H54 (cell line): ENCODE data around the gene CFDP1.

Experiments
- DNase-seq: peaks from one replicate; pipeline ENCODE4 v3.0.0; 2011; ENCODE audit warnings: low spot score, mixed read lengths; ENCODE audit not compliant: insufficient read length
- FAIRE-seq: peaks from 3 replicates; lab custom pipeline; 2011; peaks lifted over from hg19 to GRCh38; lab: Jason Lieb, UNC
- POLR2A ChIP-seq: IDR thresholded peaks from 2 replicates; pipeline ENCODE4 v1.6.1; 2011; ENCODE audit warnings: low read depth, mild to moderate bottlenecking, low read length

Gene CFDP1

DNA sequence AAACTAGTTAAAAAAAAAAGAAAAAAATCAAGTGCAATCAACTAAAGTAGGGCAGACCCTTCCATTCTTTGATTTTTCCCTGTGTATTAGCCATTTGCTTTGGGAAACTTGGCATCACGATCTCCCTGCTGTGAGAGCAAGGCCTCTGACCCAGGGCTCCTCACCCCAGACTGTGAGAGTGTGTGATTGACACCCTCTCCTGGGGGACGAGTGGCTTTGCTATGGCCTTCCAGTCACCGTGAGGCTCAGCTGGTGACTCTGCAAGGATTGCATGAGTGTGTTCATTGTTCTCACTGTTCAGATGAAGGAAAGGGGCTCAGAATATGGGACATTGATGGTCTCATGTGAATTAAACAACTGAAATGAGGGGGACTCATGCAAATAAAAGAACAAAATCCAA is 112.9 kb downstream of the CFDP1 start:
- no peak for TF ChIP-seq POLR2A
- FAIRE-seq (no peak), DNase-seq (no peak)

DNA sequence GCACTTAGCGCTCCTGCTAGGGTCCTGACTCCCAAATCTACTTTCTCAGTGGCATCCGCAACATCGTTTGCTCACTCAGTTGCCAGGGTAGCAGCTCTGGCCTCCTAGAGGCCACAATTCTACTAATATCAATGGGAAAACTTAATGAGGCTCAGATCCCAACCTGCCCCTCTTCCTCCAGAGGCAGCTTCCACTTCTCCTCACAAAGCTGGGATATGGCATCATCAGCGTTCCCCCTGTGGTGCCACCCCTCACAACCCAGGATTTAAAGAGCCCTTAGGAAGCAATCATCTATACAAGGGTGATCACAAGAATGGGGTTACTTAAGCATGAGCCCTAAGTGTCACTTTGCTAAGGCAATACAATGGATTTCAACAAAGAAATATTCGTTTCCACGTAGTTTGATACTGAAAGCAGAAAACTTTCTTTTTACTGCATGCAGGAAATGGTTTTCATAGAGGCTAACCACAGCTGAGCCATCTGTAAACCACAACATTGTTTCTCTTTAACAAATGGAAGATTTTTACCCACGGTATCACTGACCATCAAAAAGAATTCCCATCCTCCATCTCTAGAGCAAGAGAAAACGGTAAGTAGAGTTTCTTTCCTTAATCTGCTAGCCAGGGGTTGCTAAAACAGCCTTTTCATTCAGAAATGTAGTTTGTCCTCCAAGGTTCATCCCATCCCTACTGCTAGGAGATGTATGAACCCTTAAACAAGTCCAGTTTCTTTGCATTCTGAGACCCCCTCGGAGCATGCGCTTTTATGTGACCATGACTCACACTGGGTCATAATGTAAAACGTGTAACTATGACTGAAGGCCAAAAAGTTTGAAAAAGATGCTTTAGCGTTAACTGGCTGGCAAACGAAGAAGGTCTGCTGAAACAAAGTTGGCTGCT is 113.5 kb downstream of the CFDP1 start:
- DNase-seq (no peak), FAIRE-seq (no peak)
- no peak for TF ChIP-seq POLR2A

DNA sequence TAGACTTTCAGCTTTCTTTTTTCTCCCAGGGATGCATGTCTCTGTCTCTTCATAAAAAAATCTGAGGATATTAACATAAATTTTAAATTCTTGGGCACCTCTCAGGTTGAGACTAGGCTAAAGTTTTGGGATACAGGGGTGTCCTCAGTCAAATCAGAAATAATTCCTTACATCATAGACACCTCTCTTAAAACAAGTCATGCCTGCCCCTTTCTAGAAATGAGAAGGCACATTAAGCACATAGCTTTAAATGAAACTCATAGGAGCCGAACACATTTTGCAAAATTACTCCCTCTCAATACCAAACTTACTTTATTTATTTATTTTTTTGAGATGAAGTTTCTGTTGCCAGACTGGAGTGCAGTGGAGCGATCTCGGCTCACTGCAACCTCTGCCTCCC is 114.6 kb downstream of the CFDP1 start:
- DNase-seq = no peak
- no peak for TF ChIP-seq POLR2A
- FAIRE-seq = no peak

DNA sequence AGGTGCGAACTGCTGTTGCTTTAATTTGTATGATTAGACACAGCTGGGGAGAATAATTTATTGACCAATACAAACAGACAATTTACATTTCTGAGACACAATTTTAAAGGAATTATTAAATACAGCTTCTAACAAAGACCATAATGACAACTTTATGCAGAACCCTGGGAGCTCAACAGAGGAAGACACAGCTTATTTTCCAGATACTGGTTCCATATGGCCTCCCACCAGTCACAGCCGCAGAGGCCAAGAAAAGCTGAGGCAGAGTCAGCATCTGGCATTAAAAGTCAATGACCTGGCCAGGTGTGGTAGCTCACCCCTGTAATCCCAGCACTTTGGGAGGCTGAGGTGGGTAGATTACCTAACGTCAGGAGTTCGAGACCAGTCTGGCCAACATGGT is 115.8 kb downstream of the CFDP1 start:
- TF ChIP-seq POLR2A = no peak
- no peak for FAIRE-seq

DNA sequence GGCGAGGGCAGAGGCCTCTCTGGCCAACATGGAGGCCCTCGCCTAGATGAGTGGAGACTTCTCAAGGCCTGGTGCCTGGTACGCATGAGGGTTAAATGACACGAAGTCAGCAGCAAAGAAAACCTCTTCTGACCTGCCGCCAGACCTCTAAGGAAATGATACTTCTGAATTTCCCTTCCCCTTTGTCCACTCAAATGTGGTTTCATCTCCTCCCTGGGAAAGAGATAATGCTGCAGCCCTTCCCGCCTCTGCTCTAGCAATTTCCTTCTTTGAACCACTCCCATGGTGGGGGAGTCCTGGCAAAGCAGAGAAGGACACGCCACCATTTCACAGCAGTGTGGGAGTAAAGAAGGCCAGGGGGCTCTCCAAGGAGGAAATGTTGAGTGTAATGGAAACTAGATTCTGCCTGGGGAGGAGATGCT is 116.2 kb downstream of the CFDP1 start:
- no peak for DNase-seq
- TF ChIP-seq POLR2A = no peak
- FAIRE-seq = no peak

More for the DNA sequence above, 115.8 kb downstream of the CFDP1 start:
- no peak for DNase-seq

DNA sequence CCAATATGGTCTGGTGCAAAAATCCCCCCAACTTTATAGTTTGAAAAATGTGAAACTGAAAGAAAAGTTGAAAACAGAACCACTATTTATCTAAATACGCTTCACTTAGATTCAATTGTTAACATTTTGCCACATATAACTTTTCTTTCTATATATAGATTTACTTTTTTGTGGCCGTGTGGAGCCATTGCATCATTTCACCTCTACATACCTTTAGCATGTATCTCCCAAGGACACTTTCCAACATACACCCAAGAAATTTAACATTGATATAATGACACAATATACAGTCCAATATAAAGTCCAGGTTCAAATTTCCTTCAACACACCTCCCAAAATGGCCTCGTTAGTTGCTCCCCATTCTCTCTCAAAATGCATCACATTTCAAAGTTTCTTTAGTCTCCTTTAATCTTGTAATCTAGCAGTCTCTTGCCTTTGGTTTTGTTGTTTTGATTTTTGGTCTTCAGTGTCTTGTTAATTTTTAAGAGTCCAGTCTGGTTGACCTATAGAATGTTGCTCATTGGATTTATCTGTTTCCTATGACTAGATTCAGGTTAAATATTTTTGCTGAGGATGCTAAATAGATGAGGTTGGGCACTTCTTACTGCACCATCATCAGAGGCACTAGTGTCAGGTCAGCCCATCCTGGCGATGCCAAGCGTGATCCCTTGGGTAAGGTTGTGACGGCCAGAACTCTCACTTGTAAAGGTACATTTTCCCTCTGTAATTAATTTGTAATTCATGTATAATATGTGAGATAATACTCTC is 117.6 kb downstream of the CFDP1 start:
- no peak for FAIRE-seq
- TF ChIP-seq POLR2A = no peak
- DNase-seq = no peak

DNA sequence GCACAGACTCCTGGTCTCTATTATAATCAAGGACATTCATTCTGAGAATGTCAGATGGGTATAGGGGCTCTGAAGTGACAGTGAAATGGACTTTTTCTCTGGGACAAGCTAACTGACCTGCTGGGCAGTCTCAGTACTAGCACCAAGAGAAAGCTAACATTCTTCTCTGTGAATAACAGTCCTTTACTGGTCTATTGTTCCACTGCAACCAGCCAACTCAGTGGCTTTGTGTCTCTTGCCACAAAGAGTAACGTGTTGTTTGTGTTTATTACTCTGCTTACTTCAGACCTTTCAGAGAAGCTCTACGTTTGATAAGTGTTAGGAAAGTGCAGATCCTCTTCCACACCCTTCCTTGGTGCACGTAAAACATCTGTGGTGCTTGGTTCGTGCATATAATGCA is 120.4 kb downstream of the CFDP1 start:
- FAIRE-seq (no peak), DNase-seq (no peak)
- TF ChIP-seq POLR2A = no peak

DNA sequence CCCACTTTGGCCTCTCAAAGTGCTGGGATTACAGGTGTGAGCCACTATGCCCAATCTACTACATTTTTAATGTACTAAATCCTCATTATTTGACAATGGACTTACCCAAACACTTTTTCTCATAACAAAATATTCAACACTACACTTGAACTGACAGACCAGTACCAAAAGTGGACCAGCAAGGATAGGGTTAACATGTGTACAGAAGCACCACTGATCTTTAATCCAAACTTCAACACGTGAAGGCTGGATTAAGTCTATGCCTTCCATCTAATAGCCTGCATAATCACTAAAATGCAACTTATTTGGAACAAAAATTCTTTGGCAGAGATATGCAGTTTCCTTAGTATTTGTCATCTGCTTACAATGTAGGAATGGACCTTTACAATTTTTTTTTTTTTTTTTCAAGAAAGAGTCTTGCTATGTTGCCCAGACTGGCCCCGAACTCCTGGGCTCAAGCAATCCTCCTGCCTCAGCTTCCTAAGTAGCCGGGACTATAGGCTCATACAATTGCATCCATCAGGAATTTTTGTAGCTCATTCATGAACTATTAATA is 121.8 kb downstream of the CFDP1 start:
- DNase-seq (no peak), FAIRE-seq (no peak)
- no peak for TF ChIP-seq POLR2A

DNA sequence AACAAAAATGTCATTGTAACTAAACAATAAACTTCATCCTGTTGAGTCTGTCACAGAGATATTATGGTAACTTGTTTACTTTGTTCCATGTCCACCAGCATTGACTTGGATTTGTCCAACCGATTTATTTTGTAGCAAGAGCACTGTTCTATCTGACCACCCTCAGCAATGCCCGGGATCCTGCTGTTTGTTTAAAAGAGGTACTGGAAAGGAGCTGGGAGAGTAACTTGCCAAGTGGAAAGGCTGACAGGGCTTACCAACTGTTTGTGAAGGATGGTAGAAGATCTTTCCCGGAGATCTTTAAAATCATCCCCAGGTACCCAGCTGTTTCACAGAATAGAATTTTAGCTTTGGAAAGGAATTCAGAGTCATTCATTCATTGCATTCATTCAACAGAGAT is 122.8 kb downstream of the CFDP1 start:
- no peak for TF ChIP-seq POLR2A
- FAIRE-seq = no peak

DNA sequence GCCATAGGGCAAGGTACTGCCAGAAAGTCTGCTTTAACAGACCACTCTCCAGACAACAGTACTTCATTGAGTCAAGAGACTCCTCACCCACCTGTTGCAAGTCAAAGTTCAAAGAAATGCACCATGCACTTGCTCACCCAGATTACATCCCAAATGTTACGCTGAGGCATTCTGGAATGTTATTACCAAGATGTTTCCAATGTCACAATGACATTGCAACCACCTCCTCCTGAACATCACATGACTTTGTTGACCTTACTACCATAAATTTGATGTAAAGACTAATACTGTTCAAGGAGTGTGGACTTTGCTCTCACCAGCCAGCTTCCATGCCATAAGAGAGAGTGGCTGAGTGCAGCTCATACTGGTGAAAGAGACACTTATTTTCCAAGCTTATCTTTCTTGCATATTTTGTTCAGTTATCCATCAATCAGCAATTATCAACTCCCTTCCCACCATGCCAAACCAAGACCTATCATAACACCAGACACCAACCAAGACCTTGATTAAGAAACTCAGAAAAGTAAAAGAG is 123.3 kb downstream of the CFDP1 start:
- no peak for TF ChIP-seq POLR2A
- FAIRE-seq (no peak), DNase-seq (no peak)

More for the DNA sequence above, 122.8 kb downstream of the CFDP1 start:
- no peak for DNase-seq

DNA sequence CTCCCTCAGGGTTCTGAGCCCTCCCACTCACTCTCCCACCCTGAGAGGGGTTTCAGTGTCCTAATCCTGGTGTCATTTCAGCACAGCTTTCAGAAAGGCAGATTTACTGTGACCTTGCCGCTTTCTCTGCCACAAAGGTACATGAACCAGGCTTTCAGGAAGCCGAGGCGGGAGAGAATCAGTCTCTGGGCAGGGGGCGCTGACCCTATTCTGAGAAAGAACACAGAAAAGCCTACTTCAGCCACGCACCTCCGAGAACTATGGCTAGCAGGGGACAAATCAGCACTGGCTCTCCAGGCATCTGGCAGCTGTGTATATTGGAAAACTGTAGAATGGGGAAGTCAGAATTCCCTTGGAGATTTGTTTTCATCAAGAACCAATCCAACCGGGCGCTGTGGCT is 124.1 kb downstream of the CFDP1 start:
- TF ChIP-seq POLR2A = no peak
- FAIRE-seq (no peak), DNase-seq (no peak)

DNA sequence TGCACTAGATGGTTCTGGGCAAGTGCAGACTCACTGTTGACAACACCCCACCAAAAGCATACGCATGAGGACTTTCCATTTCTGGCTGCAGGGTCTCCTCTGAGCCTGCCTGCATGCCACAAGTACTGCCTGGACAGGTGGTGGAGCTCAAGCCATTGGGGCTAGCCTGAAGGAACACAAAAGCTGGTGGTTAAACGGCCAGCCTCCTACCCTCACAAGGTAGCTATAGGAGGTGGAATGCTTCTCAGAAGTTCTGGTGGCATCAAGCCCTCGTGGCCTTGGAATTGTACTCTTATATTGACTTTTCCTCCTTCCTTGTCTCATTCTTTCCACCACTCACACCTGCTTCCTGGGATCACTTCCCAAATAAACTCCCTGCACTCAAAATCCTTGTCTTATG is 125.3 kb downstream of the CFDP1 start:
- no peak for TF ChIP-seq POLR2A
- no peak for FAIRE-seq
- no peak for DNase-seq

DNA sequence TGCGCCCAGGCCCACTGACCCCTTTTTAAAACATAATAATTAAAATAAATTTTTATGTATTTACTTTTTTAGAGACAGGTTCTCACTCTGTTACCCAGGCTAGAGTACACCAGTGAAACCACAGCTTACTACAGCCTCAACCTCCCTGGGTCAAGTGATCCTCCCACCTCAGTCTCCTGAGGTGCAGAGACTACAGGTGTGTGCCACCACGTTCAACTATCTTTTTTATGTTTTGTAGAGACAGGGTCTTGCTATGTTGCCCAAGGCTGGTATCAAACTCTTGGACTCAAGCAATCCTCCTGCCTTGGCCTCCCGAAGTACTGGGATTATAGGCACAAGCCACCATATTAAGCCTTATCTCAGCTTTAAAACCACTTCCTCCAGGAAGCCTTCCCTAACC is 125.8 kb downstream of the CFDP1 start:
- DNase-seq = no peak
- no peak for FAIRE-seq
- TF ChIP-seq POLR2A = no peak

DNA sequence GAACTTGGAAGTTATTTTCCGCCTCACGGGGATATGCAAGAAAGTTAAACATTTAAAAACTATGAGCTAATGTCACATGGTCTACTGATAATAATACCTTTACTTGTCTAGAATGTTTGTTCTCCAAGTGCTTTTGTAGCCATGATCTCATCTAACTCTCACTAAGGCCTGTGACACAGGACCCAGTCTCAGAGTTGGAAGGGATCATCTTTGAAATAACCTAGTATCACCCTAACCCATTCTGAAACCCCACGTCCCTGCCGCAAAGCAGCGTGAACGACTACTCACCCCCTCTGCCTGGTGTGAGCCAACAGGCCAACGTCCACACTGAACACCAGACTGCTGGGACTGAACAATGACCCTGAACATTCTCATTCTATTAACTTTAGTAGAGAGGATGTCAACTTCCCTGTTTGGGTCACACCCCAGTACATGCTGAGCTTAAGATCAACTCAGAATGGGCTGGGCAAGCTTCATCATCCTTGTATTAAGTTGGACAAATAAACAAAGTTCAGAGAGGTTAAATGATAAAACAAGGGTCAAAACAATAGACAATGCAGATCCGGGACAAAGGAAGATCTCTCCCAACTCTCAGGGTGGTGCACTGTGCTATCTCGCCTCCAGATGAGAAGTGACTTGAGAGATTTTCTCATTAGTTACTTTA is 127.1 kb downstream of the CFDP1 start:
- TF ChIP-seq POLR2A = no peak
- no peak for FAIRE-seq
- no peak for DNase-seq
